Measurements from ENCODE around the gene VIT.

DNA sequence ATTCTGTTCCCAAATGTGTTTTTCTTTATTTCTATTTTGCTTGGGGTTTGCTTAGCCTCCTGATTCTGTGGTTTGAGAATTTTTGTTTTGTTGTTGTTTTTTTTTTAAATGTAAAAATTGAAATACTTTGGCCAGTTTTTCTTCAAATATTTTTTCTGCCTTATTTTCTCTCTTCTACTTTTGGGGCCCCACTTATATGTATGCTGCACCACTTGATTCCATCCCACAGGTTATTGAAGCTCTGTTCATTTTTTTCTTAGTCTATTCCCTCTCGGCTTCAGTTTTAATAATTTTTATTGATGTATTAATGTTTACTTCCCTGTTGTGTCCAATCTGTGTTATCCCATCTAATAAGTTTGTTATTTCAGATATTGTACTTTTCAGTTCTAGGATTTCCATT, 17.7 kb upstream of the VIT start:
- TF ChIP-seq, protein P1, sequence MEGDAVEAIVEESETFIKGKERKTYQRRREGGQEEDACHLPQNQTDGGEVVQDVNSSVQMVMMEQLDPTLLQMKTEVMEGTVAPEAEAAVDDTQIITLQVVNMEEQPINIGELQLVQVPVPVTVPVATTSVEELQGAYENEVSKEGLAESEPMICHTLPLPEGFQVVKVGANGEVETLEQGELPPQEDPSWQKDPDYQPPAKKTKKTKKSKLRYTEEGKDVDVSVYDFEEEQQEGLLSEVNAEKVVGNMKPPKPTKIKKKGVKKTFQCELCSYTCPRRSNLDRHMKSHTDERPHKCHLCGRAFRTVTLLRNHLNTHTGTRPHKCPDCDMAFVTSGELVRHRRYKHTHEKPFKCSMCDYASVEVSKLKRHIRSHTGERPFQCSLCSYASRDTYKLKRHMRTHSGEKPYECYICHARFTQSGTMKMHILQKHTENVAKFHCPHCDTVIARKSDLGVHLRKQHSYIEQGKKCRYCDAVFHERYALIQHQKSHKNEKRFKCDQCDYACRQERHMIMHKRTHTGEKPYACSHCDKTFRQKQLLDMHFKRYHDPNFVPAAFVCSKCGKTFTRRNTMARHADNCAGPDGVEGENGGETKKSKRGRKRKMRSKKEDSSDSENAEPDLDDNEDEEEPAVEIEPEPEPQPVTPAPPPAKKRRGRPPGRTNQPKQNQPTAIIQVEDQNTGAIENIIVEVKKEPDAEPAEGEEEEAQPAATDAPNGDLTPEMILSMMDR (IDR thresholded peaks at IDR 0.05; ENCODE audit: insufficient read depth, low read length): no peak
- no peak for TF ChIP-seq POLR2AphosphoS5 (IDR thresholded peaks at IDR 0.05; ENCODE audit: low read depth)
- no peak for TF ChIP-seq GABPA (IDR thresholded peaks at IDR 0.05; ENCODE audit: low read depth)
- TF ChIP-seq, protein P2, sequence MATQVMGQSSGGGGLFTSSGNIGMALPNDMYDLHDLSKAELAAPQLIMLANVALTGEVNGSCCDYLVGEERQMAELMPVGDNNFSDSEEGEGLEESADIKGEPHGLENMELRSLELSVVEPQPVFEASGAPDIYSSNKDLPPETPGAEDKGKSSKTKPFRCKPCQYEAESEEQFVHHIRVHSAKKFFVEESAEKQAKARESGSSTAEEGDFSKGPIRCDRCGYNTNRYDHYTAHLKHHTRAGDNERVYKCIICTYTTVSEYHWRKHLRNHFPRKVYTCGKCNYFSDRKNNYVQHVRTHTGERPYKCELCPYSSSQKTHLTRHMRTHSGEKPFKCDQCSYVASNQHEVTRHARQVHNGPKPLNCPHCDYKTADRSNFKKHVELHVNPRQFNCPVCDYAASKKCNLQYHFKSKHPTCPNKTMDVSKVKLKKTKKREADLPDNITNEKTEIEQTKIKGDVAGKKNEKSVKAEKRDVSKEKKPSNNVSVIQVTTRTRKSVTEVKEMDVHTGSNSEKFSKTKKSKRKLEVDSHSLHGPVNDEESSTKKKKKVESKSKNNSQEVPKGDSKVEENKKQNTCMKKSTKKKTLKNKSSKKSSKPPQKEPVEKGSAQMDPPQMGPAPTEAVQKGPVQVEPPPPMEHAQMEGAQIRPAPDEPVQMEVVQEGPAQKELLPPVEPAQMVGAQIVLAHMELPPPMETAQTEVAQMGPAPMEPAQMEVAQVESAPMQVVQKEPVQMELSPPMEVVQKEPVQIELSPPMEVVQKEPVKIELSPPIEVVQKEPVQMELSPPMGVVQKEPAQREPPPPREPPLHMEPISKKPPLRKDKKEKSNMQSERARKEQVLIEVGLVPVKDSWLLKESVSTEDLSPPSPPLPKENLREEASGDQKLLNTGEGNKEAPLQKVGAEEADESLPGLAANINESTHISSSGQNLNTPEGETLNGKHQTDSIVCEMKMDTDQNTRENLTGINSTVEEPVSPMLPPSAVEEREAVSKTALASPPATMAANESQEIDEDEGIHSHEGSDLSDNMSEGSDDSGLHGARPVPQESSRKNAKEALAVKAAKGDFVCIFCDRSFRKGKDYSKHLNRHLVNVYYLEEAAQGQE (IDR thresholded peaks at IDR 0.05; ENCODE audit: insufficient replicate concordance, low read depth): no peak
- TF ChIP-seq SPI1 (IDR thresholded peaks at IDR 0.05; ENCODE audit: borderline replicate concordance, low read depth): no peak

Measured in HL-60 (cell line).